Measurements from ENCODE around the gene ISM1.

ISM1 gene

GRCh38 chr20:13219327-13220193 is 1.5 kb upstream of the ISM1 start:
- Histone ChIP-seq H3K9me3 (no peaks in the 10 kb centered on the region), H3K27me3 (peaks cover 77% of the 10 kb centered on the region), H3K4me1 (no peaks in the 10 kb centered on the region), H3K4me3 (ENCODE audit: low read depth, low read length) (no peak overlapping the region), H3K36me3 (no peaks in the 10 kb centered on the region)
- no peak for DNase-seq
- no peak for TF ChIP-seq CTCF (IDR thresholded peaks at IDR 0.05; ENCODE audit: low read depth, low read length)

- DNase-seq: peak; percentile 23
- Histone ChIP-seq H3K4me3 (ENCODE audit: low read depth, low read length) (no peak overlapping the region), H3K27me3 (peaks cover 75% of the 10 kb centered on the region), H3K36me3 (no peaks in the 10 kb centered on the region), H3K9me3 (no peaks in the 10 kb centered on the region), H3K4me1 (no peaks in the 10 kb centered on the region)
- no peak for TF ChIP-seq CTCF (IDR thresholded peaks at IDR 0.05; ENCODE audit: low read depth, low read length)
Measured at GRCh38 chr20:13220194-13220903, 725 bp upstream of the ISM1 start.

GRCh38 chr20:13221313-13221672 is 219 bp downstream of the ISM1 start:
- DNase-seq: no peak
- Histone ChIP-seq H3K9me3 (no peaks in the 10 kb centered on the region), H3K36me3 (no peaks in the 10 kb centered on the region), H3K27me3 (peaks cover 70% of the 10 kb centered on the region), H3K4me1 (no peaks in the 10 kb centered on the region), H3K4me3 (ENCODE audit: low read depth, low read length) (no peak overlapping the region)
- no peak for TF ChIP-seq CTCF (IDR thresholded peaks at IDR 0.05; ENCODE audit: low read depth, low read length)

GRCh38 chr20:13221673-13222318 is 722 bp downstream of the ISM1 start:
- Histone ChIP-seq H3K9me3 (no peaks in the 10 kb centered on the region), H3K4me3 (ENCODE audit: low read depth, low read length) (no peak overlapping the region), H3K27me3 (peaks cover 67% of the 10 kb centered on the region), H3K4me1 (no peaks in the 10 kb centered on the region), H3K36me3 (no peaks in the 10 kb centered on the region)
- TF ChIP-seq CTCF (IDR thresholded peaks at IDR 0.05; ENCODE audit: low read depth, low read length): no peak
- DNase-seq: peak; percentile 59

GRCh38 chr20:13222319-13222716 is 1.2 kb downstream of the ISM1 start:
- H3K27me3 ChIP-seq: peaks cover 66% of the 10 kb centered on the region
- no peak overlapping the region for H3K4me3 ChIP-seq (ENCODE audit: low read depth, low read length)
- DNase-seq: no peak
- H3K36me3 ChIP-seq: no peaks in the 10 kb centered on the region
- no peak for TF ChIP-seq CTCF (IDR thresholded peaks at IDR 0.05; ENCODE audit: low read depth, low read length)
- H3K4me1 ChIP-seq: no peaks in the 10 kb centered on the region
- H3K9me3 ChIP-seq: no peaks in the 10 kb centered on the region

Data from BE2C (cell line).